Gastroesophageal sphincter (tissue), 4 donors: ENCODE measurements around the gene TARP.
"Not testable (repeated sequence)": the region's sequence is repeated elsewhere in the genome, so short reads cannot be mapped to it uniquely, and the experiment has no call there.

Experiments used
- ATAC-seq: fragments of 150-250 bp; one replicate; pipeline ENCODE4 v1.9.1; 2016; ENCODE audit warnings: mild to moderate bottlenecking, moderate library complexity
- H3K27ac ChIP-seq, 4 donors: fragments of 200-600 bp; sonication (generic) in 3 of 4; 1 replicate in 3 of 4; 2 replicates in 1 of 4; pipeline ENCODE4 v1.5.1; 2016 to 2019
- H3K27me3 ChIP-seq: fragments of 200-600 bp; sonication (generic); one replicate; pipeline ENCODE4 v1.5.1; 2019
- H3K36me3 ChIP-seq, 2 donors: fragments of 200-600 bp; sonication (generic); one replicate each; pipeline ENCODE4 v1.5.1; 2019; ENCODE audit warnings: control low read depth in 1 of 2
- H3K4me1 ChIP-seq, 3 donors: fragments of 200-600 bp; sonication (generic); 1 replicate in 2 of 3; 2 replicates in 1 of 3; pipeline ENCODE4 v1.5.1; 2016 to 2019; ENCODE audit warnings: control low read depth in 2 of 3
- H3K4me3 ChIP-seq, 2 donors: fragments of 200-600 bp; sonication (generic); one replicate each; pipeline ENCODE4 v1.5.1; 2019; ENCODE audit warnings: mild to moderate bottlenecking in 1 of 2, moderate library complexity in 1 of 2
- H3K9me3 ChIP-seq, 3 donors: fragments of 200-600 bp; sonication (generic); one replicate each; pipeline ENCODE4 v1.5.1; 2017 to 2019; ENCODE audit warnings: control low read depth in 2 of 3
- EP300 ChIP-seq: sonication (generic); formaldehyde crosslinking; IDR thresholded peaks from one replicate; pipeline ENCODE4 v1.6.1; 2017; ENCODE audit warnings: antibody characterized with exemption, mild to moderate bottlenecking
- POLR2A ChIP-seq, 2 donors: fragments of 450-650 bp; IDR thresholded peaks; one replicate each; pipeline ENCODE4 v1.6.1; 2017; ENCODE audit warnings: antibody characterized with exemption in 2 of 2, mild to moderate bottlenecking in 2 of 2, moderate library complexity in 1 of 2
- POLR2AphosphoS5 ChIP-seq: sonication (generic); formaldehyde crosslinking; IDR thresholded peaks from one replicate; pipeline ENCODE4 v1.6.1; 2017; ENCODE audit warnings: antibody characterized with exemption
- WGBS, 2 donors: methylation state at CpG; one replicate each; pipeline ENCODE4 v1.1.5; 2018; ENCODE audit warnings: low coverage in 1 of 2; 5-methylcytosine and 5-hydroxymethylcytosine counted together
- TF ChIP-seq, protein P1 (sequence below), 4 experiments: fragments of 200-600 bp in 2 of 4; fragments of 450-650 bp in 2 of 4; sonication (generic) in 1 of 4; IDR thresholded peaks; one replicate each; pipeline ENCODE4 v1.5.1; 2017 to 2019; ENCODE audit warnings: antibody characterized with exemption in 4 of 4, mild to moderate bottlenecking in 2 of 4, moderate library complexity in 2 of 4

Gene TARP

DNA sequence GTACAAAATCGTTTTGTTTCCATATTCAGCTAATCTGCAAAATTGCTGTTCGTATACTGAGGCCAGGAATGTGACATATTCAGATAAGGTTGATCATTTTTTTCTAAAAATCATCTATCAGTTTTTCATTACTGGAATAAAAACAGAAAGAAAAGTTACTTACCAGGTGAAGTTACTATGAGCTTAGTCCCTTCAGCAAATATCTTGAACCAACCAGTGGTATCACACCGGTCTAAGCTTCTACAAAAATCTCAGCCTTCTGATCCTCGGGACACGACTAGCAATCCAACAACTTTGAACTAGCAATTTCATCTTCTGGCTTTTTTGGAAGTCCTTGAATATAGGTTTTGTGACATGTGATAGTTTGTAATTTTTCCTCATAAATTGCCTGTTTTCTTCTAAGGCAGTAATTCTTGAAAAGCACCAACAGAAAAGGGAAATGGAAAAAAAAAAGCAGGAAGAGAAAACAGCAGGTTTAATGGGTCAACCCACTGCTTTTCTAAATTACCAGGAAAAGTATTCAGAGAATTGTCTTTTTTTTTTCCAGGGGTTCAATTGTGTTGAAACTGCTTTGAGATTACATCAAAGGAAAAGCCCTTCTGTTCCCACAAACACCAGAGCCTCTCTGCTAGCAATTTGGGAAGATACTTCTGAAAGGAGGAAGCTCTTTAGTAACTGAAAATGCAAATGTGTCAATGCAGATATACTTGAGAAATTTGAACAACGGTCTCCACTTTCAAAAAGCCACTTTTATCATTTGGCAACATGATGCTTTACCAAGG lies 2.9 kb upstream of the TARP start:
- Histone ChIP-seq H3K4me1 (no peaks in the 10 kb centered on the region), H3K27ac (no peak overlapping the region), H3K36me3 (no peaks in the 10 kb centered on the region), H3K27me3 (no peaks in the 10 kb centered on the region), H3K9me3 (no peaks in the 10 kb centered on the region), H3K4me3 (no peak overlapping the region)
- ATAC-seq, result no peak
- 65 to 81% methylated on average over 4 to 6 of the region's 6 CpGs for WGBS, 2 donors
- TF ChIP-seq POLR2AphosphoS5 (no peak), EP300 (no peak), POLR2A (IDR thresholded peaks at IDR 0.05) (no peak)
- TF ChIP-seq, protein P1, sequence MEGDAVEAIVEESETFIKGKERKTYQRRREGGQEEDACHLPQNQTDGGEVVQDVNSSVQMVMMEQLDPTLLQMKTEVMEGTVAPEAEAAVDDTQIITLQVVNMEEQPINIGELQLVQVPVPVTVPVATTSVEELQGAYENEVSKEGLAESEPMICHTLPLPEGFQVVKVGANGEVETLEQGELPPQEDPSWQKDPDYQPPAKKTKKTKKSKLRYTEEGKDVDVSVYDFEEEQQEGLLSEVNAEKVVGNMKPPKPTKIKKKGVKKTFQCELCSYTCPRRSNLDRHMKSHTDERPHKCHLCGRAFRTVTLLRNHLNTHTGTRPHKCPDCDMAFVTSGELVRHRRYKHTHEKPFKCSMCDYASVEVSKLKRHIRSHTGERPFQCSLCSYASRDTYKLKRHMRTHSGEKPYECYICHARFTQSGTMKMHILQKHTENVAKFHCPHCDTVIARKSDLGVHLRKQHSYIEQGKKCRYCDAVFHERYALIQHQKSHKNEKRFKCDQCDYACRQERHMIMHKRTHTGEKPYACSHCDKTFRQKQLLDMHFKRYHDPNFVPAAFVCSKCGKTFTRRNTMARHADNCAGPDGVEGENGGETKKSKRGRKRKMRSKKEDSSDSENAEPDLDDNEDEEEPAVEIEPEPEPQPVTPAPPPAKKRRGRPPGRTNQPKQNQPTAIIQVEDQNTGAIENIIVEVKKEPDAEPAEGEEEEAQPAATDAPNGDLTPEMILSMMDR (IDR thresholded peaks at IDR 0.05), result no peak

GRCh38 chr7:38274927-38275620 lies 1.6 kb upstream of the TARP start:
- H3K27ac ChIP-seq, result no peak overlapping the region
- H3K27me3 ChIP-seq, result no peaks in the 10 kb centered on the region
- no peaks in the 10 kb centered on the region for H3K36me3 ChIP-seq
- H3K9me3 ChIP-seq, result no peaks in the 10 kb centered on the region
- ATAC-seq, result no peak
- no peak for TF ChIP-seq POLR2AphosphoS5
- TF ChIP-seq, protein P1 (IDR thresholded peaks at IDR 0.05), result no peak
- no peak for TF ChIP-seq POLR2A (IDR thresholded peaks at IDR 0.05)
- TF ChIP-seq EP300, result no peak
- H3K4me1 ChIP-seq, result no peaks in the 10 kb centered on the region
- H3K4me3 ChIP-seq, result no peak overlapping the region
- WGBS, 2 donors, result 76 to 88% methylated on average over 3 of the region's 3 CpGs

GRCh38 chr7:38274486-38274885 lies 1.1 kb upstream of the TARP start:
- no peak for ATAC-seq
- Histone ChIP-seq H3K27ac (no peak overlapping the region), H3K36me3 (no peaks in the 10 kb centered on the region), H3K27me3 (no peaks in the 10 kb centered on the region), H3K9me3 (no peaks in the 10 kb centered on the region), H3K4me3 (no peak overlapping the region), H3K4me1 (no peaks in the 10 kb centered on the region)
- WGBS, 2 donors, result 76 to 78% methylated on average over 4 of the region's 4 CpGs
- TF ChIP-seq EP300 (no peak), POLR2A (IDR thresholded peaks at IDR 0.05) (no peak), POLR2AphosphoS5 (no peak)
- TF ChIP-seq, protein P1 (IDR thresholded peaks at IDR 0.05), result no peak

DNA sequence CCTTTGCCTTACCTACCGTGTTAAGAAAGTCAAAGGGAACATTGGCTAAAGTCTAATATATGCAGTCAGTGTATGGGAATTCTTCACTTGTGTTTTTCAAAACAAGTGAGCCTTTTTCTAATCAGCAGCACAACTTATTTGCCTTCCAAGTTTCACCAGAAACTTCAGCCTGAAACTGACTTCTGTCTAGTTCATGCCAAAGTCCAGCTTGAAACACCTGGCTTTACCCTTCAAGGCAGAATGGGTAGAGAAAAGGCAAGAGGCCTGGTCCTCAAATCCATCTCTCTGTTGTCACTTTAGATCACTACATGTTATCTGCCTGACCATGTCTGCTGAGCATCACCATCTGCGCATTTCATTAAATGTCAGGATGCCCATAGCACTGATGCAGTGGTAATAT lies 3.0 kb downstream of the TARP start:
- ATAC-seq, result not testable (repeated sequence)

DNA sequence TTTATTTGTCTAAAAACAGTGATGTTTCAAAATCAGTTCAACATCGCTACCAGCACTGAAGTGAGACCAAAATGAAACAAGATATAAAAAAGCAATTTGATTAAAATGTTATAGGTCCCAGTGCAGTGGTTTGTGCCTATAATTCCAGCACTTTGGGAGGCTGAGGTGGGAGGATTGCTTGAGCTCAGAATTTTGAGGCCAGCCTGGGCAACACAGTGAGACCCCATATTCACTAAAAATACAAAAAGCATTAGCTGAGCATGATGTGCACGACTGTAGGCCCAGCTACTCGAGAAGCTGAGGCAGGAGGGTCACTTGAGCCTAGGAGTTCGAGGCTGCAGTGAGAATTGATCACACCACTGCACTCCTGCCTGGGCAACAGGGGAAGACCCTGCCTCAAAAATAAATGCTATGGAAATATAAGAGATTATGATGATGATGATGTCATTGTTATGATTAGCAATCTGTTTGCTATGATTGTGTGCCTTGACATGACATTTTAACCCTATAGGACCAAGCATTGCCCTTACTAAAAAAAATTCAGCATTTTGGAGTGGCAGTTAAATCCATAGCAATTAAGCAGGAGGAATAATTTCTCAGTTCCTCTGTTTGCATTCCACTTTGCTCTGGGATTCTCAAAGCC lies 3.6 kb downstream of the TARP start:
- not testable (repeated sequence) for H3K4me3 ChIP-seq, H3K9me3 ChIP-seq, H3K36me3 ChIP-seq, H3K27me3 ChIP-seq, ATAC-seq, H3K4me1 ChIP-seq, H3K27ac ChIP-seq
- 81 to 83% methylated on average over 3 to 4 of the region's 4 CpGs for WGBS, 2 donors

More for the DNA sequence above, 3.0 kb downstream of the TARP start:
- not testable (repeated sequence) for H3K27me3 ChIP-seq, H3K27ac ChIP-seq, H3K36me3 ChIP-seq, H3K4me3 ChIP-seq, H3K9me3 ChIP-seq, H3K4me1 ChIP-seq
- 80 to 93% methylated on average over 1 of the region's 2 CpGs for WGBS, 2 donors

- H3K27me3 ChIP-seq, H3K4me3 ChIP-seq, H3K4me1 ChIP-seq, H3K9me3 ChIP-seq, H3K36me3 ChIP-seq, H3K27ac ChIP-seq, ATAC-seq: not testable (repeated sequence)
- WGBS, 2 donors, result 13 to 64% methylated on average over 3 of the region's 3 CpGs
These were observed 7.5 kb downstream of the TARP start for GRCh38 chr7:38265958-38266357.

GRCh38 chr7:38264602-38265001 lies 8.8 kb downstream of the TARP start:
- WGBS, 2 donors, result 67 to 79% methylated on average over 1 of the region's 1 CpG
- not testable (repeated sequence) for ATAC-seq, H3K4me1 ChIP-seq, H3K4me3 ChIP-seq, H3K9me3 ChIP-seq, H3K27ac ChIP-seq, H3K36me3 ChIP-seq, H3K27me3 ChIP-seq

- 33 to 63% methylated on average over 1 of the region's 1 CpG for WGBS, 2 donors
- H3K4me1 ChIP-seq, ATAC-seq, H3K27me3 ChIP-seq, H3K36me3 ChIP-seq, H3K27ac ChIP-seq, H3K4me3 ChIP-seq, H3K9me3 ChIP-seq: not testable (repeated sequence)
These were observed 10.2 kb downstream of the TARP start for GRCh38 chr7:38263274-38263673.
